Breast epithelium (tissue), 4 donors: ENCODE results near the gene KLHL26. TPM values are rescaled to one million over a fixed set of nuclear protein-coding genes. Genes with fewer than 3 reads are reported as not detected.

ENCODE experiments used
- DNase-seq, 2 donors: peaks; one replicate each; pipeline ENCODE4 v3.0.0-alpha.2; 2019; ENCODE audit warnings: low spot score in 2 of 2
- H3K27ac ChIP-seq, 2 donors: fragments of 200-600 bp; sonication (generic) in 1 of 2; one replicate each; pipeline ENCODE4 v1.5.1; 2016 to 2019; ENCODE audit warnings: mild to moderate bottlenecking in 1 of 2
- H3K27me3 ChIP-seq, 2 donors: fragments of 200-600 bp; sonication (generic) in 1 of 2; one replicate each; pipeline versions ENCODE4 v1.5.1 to v1.6.0; 2017 to 2019; ENCODE audit warnings: control low read depth in 1 of 2, mild to moderate bottlenecking in 1 of 2
- H3K36me3 ChIP-seq: fragments of 200-600 bp; one replicate; pipeline ENCODE4 v1.5.1; 2019
- H3K4me1 ChIP-seq, 2 donors: fragments of 200-600 bp; sonication (generic); one replicate each; pipeline ENCODE4 v1.5.1; 2016 to 2019; ENCODE audit warnings: control low read depth in 1 of 2
- H3K4me3 ChIP-seq, 3 donors: fragments of 200-600 bp; sonication (generic); 1 replicate in 2 of 3; 2 replicates in 1 of 3; pipeline ENCODE4 v1.5.1; 2016 to 2019; ENCODE audit warnings: mild to moderate bottlenecking in 3 of 3, moderate library complexity in 2 of 3
- H3K9me3 ChIP-seq, 2 donors: fragments of 200-600 bp; sonication (generic) in 1 of 2; one replicate each; pipeline ENCODE4 v1.5.1; 2016 to 2019; ENCODE audit warnings: control low read depth in 1 of 2
- CTCF ChIP-seq, 3 donors: fragments of 450-650 bp; IDR thresholded peaks; one replicate each; pipeline ENCODE4 v1.5.1; 2016 to 2017; ENCODE audit warnings: antibody characterized with exemption in 3 of 3, mild to moderate bottlenecking in 3 of 3, moderate library complexity in 3 of 3
- POLR2A ChIP-seq: fragments of 450-650 bp; IDR thresholded peaks from one replicate; pipeline ENCODE4 v1.6.1; 2016; ENCODE audit warnings: antibody characterized with exemption, mild to moderate bottlenecking, moderate library complexity
- POLR2AphosphoS5 ChIP-seq, 3 donors: sonication (generic); formaldehyde crosslinking; IDR thresholded peaks; one replicate each; pipeline ENCODE4 v1.6.1; 2017; ENCODE audit warnings: antibody characterized with exemption in 3 of 3
- intact Hi-C: fragments of 100-400 bp; cut with DNase I; formaldehyde crosslinking; loops from one replicate; pipeline ENCODE4 v1.15.1; 2023; ENCODE audit warnings: low total_unique reads
- total RNA-seq, 3 donors: library from RNA; depleted of rRNA; stranded (reverse); fragments of >200 nt; gene quantifications; one replicate each; pipeline ENCODE4 v1.1.0, GENCODE V29; 2016

Gene KLHL26
- total RNA-seq, 3 donors from 2014 or later: 7.0 to 18.1 (median 14.7) TPM

- DNase-seq: no peak
- peaks cover 4% of the 10 kb centered on the region for H3K36me3 ChIP-seq
- no peaks in the 10 kb centered on the region for H3K4me1 ChIP-seq
- no peak overlapping the region for H3K4me3 ChIP-seq
- no peaks in the 10 kb centered on the region for H3K9me3 ChIP-seq
- intact Hi-C loops: no loop called here
- peak overlapping the region; percentile 17 to 66 for H3K27ac ChIP-seq
- no peaks in the 10 kb centered on the region for H3K27me3 ChIP-seq
- TF ChIP-seq CTCF (IDR thresholded peaks at IDR 0.05) (no peak), POLR2AphosphoS5 (IDR thresholded peaks at IDR 0.05) (no peak), POLR2A (no peak)
These were observed 35.2 kb downstream of the KLHL26 start for GRCh38 chr19:18672044-18672451.

- DNase-seq: no peak
- no peaks in the 10 kb centered on the region for H3K4me1 ChIP-seq
- H3K36me3 ChIP-seq: peaks cover 2% of the 10 kb centered on the region
- intact Hi-C loops: no loop called here
- TF ChIP-seq POLR2A: no peak
- no peak for TF ChIP-seq POLR2AphosphoS5 (IDR thresholded peaks at IDR 0.05)
- no peak for TF ChIP-seq CTCF (IDR thresholded peaks at IDR 0.05)
- peak overlapping the region; percentile 17 to 66 for H3K27ac ChIP-seq
- H3K27me3 ChIP-seq: no peaks in the 10 kb centered on the region
- H3K9me3 ChIP-seq: no peaks in the 10 kb centered on the region
- H3K4me3 ChIP-seq: no peak overlapping the region
These were observed 35.9 kb downstream of the KLHL26 start for GRCh38 chr19:18672606-18673337.

- Histone ChIP-seq H3K9me3 (no peaks in the 10 kb centered on the region), H3K4me3 (no peak overlapping the region), H3K27me3 (no peaks in the 10 kb centered on the region), H3K27ac (no peak overlapping the region), H3K4me1 (no peaks in the 10 kb centered on the region), H3K36me3 (no peaks in the 10 kb centered on the region)
- intact Hi-C loops: no loop called here
- no peak for TF ChIP-seq POLR2A
- TF ChIP-seq POLR2AphosphoS5 (IDR thresholded peaks at IDR 0.05): no peak
- TF ChIP-seq CTCF (IDR thresholded peaks at IDR 0.05): no peak
- DNase-seq: no peak
These were observed 37.8 kb downstream of the KLHL26 start for GRCh38 chr19:18674616-18675015.

GRCh38 chr19:18675779-18676178, 39.0 kb downstream of the KLHL26 start:
- H3K27ac ChIP-seq: no peak overlapping the region
- intact Hi-C loops: no loop called here
- H3K4me3 ChIP-seq: no peak overlapping the region
- TF ChIP-seq CTCF (IDR thresholded peaks at IDR 0.05) (no peak), POLR2AphosphoS5 (IDR thresholded peaks at IDR 0.05) (no peak), POLR2A (no peak)
- H3K36me3 ChIP-seq: no peaks in the 10 kb centered on the region
- no peaks in the 10 kb centered on the region for H3K9me3 ChIP-seq
- DNase-seq: no peak
- H3K27me3 ChIP-seq: no peaks in the 10 kb centered on the region
- H3K4me1 ChIP-seq: no peaks in the 10 kb centered on the region

GRCh38 chr19:18676692-18677091, 39.9 kb downstream of the KLHL26 start:
- Histone ChIP-seq H3K36me3 (no peaks in the 10 kb centered on the region), H3K9me3 (no peaks in the 10 kb centered on the region), H3K4me3 (no peak overlapping the region), H3K27me3 (no peaks in the 10 kb centered on the region), H3K4me1 (no peaks in the 10 kb centered on the region), H3K27ac (no peak overlapping the region)
- intact Hi-C loops: no loop called here
- no peak for DNase-seq
- no peak for TF ChIP-seq POLR2AphosphoS5 (IDR thresholded peaks at IDR 0.05)
- no peak for TF ChIP-seq CTCF (IDR thresholded peaks at IDR 0.05)
